ENCODE results near the gene CABP4.

DNA sequence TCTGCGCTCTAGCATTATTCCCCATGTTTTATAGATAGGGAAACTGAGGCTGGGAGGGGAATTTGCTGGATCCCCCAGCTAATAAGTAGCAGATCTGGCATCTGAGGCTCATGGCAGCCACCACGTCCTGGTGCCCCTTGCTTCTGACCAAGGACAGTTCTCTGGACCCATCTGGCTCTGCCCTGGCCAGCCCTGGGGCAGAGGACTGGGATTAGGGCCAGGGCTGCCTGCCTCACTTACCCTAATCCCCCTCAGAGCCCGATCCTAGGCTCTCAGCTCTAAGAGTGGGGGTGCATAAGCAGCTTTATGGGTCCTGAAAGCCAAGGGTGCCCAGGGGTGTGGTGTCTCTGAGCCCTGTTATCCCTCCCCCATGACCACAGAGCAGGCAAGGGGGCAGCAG, at the start of gene CABP4:
- no peak for TF ChIP-seq CTCF (IDR thresholded peaks at IDR 0.05 in 4 of 5, conservative IDR thresholded peaks at IDR 0.05 in 1 of 5)
- TF ChIP-seq POLR2A (IDR thresholded peaks at IDR 0.05): no peak
